HG02938 (cell line): ENCODE results near the gene C12orf75.
"Not testable (repeated sequence)": the region's sequence is repeated elsewhere in the genome, so short reads cannot be mapped to it uniquely, and the experiment has no call there.

Experiments used
- ATAC-seq: cut with Tn5 transposase; IDR thresholded peaks from one replicate; pipeline ENCODE4 v1.9.1; 2021; ENCODE audit warnings: mild to moderate bottlenecking, moderate library complexity; ENCODE audit not compliant: unreplicated experiment

C12orf75 gene

DNA sequence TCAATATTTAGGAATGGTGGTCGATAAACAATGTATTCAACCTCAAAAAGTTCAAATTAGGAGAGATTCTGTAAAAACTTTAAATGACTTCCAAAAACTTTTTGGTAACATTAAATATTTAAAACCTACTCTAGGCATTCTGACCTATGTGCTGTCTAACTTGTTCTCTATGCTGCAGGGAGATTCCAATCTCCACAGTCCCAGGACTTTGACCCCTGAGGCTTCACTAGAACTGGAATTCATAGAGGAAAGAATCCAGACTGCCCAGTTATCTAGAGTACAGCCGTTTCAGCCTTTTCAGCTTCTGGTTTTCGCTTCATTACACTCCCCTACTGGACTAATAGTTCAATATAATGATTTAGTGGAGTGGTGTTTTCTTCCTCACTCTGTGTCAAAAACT, 21.1 kb upstream of the C12orf75 start:
- ATAC-seq, result not testable (repeated sequence)

DNA sequence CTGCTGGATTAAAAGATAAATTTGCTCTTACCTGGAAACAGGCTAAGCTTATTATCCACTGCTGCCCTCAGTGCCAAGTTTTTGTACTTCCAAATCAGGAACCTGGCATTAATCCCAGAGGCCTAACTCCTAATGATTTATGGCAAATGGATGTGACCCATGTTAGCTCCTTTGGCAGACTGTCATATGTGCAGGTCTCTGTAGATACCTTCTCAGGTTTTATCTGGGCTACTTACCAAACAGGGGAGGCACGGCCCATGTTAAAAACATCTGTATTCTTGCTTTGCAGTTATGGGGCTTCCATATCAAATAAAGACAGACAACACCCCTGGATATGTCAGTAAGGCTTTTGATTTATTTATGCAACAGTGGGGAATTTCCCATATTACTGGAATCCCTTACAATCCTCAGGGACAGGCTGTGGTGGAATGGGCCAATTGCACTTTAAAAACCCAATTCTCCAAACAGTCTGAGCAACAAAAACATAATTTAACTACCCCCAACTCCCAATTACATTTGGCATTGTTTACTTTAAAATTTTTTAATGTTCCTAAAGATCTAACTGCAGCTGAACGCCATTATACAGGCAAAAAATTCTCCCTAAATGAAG, 19.9 kb upstream of the C12orf75 start:
- not testable (repeated sequence) for ATAC-seq

DNA sequence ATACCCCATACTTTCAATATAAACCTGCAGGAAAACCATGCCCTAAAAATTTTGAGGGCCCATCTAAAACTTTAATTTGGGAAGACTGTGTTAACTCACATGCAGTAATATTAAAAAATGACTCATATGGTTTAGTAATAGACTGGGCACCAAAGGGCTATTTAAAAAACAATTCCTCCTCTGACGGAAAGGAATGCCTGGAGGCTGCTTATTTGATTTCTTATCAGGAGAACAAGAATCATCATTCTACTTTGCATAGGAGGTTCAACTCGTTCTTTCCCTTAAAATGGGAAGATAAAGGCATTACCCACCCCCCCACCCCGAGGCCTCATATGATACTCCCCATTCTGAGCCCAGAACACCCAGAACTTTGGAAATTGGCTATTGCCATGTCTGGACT, 18.6 kb upstream of the C12orf75 start:
- ATAC-seq, result not testable (repeated sequence)

DNA sequence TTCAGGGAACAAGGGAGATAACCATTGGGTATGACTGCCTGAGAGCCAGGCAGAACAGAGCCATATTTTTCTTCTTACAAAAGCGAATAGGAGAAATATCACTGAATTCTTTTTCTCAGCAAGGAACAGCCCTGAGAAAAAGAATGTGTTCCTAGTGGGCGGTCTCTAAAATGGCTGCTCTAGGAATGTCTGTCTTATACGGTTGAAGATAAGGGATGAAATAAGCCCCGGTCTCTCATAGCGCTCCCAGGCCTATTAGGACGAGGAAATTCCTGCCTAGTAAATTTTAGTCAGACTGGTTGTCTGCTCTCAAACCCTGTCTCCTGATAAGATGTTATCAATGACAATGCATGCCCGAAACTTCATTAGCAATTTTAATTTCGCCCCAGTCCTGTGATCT, 16.7 kb upstream of the C12orf75 start:
- ATAC-seq, result not testable (repeated sequence)

DNA sequence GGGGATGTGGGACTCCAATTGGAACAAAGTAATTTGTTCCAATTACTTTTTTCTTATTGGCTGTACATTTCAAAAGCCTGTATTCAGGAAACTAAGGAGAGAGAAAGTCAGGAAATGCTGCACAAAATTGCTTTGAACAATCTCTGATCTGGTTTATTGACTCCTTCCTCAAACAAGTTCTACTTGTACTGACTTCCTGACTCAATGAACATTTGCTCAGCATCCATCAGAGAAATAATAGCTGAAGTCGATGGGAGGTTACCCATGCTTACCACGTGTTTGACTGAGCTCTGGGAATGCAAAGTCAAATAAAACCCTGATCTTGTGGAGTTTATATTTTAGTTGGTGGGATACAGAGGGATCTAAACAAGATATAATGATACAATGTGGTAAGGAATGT, 15.4 kb upstream of the C12orf75 start:
- no peak for ATAC-seq

DNA sequence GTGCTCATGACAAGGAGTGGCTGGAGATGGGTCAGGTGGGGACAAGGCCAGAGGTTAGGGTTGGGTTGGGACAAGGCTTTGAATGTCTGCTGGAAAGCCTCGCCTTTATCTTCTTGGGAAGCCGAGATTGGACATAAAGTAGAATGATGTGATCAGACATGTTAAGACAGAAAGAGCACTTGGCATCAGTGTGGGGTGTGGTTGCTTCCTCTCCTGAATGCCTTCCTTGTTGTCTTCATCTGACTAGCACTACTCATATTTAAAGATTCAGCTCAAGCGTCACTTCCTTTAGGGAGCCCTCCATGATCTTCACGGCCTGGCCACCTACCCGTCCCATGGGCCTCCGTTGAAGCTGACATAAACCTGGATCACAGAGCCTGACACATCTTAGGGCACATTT, 14.8 kb upstream of the C12orf75 start:
- no peak for ATAC-seq

DNA sequence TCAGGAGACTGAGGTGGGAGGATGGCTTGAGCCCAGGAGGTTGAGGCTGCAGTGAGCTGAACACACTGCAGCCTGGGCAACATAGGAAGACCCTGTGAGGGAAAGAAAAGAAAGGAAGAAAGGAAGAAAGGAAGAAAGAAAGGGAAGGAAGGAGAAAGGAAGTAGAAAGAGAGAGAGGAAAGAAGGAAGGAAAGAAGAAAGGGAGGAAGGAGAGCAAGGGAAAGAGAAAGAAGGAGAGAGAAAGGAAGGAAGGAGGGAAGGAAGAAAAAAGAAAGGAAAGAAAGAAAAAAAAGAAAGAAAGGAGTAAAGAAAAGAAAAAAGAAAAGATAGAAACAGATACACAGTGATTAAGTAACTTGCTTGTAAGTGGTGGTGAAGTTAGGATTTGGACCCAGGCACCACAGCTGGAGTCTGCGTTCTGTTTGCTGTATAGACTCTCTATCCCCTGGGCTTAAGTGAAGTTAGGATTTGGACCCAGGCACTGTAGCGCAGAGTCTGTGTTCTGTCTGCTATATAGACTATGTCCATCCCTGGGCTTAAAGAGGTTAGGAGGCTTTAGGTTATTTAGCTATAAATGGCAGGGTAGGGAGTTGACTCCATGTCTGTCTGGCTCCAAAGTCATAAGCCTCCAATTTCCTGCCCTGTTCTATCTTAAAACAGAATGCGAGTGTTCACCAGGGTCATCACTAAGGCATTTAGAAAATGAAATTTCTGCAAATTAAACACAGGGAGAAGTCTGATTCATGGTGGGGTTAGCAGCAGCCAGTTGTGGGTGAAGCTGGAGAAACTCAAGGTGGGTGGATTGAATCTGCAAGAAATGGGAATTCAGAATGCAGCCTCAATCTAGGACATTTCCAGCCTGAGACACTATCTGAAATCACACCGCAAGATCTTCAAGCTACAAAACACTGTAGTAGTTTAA, 13.3 kb upstream of the C12orf75 start:
- no peak for ATAC-seq

DNA sequence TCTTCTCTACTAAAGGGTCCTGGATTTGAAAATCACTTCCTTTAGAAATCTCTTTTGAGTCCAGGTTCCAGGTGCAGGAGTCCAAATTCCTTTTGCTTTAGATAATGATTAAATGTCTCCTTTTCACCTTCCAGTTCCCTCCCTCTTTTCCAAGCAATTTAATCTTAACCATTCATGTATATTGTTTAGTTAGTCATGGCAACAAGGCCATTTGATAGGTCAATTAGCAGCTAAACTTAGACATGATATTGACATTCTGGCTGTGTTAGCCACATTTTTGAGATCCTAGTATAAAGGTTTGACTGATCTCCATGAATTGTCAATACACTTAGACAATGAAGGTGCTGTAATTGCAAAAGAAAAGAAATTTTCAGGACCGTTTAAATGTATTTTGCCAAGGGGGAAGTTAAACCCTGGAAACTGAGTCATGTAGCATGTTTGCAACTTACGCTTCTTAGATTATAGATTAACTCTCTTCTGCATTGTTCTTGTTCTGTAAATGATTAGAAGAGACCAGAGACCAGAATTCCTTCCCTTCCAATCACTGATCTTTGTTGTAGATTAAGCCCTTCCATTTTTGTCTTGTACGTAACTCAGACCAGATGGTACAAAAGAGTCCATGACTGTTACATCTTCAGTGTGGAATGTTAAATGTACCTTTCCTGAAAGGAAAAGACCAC, 12.4 kb upstream of the C12orf75 start:
- ATAC-seq, result no peak

DNA sequence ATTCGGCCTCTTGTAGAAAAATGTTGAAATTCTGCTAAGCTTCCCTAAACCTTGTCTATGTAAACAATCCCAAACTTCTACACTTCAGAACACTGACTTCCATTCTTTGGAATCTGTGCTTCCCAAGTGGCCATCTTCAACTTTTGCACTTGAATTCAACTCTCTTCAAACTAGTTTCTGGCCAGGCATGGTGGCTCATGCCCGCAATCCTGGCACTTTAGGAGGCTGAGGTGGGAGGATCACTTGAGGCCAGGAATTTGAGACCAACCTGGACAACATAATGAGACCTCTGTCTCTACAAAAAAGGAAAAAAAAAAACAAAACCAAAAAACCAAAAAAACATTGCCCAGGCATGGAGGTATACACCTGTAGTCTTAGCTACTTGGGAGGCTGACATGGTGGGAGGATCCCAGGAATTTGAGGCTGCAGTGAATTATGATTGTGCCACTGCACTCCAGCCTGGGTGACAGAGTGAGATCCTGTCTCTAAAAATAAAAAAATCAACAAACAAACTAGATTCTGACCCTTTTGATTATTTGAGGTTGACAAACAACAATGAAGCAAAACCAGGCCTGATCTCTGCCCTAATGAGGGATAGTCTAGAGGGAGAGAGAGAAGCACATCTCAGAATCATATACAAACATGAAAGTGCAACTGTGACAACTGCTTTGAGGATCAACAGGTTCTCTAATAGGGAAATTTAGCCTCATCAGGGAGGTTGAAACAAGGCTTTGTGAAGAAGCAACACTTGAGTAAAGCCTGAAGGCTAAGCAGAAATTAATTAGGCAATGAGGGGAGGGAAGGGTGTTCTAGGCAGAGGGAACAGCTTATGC, 11.6 kb upstream of the C12orf75 start:
- ATAC-seq, result no peak

DNA sequence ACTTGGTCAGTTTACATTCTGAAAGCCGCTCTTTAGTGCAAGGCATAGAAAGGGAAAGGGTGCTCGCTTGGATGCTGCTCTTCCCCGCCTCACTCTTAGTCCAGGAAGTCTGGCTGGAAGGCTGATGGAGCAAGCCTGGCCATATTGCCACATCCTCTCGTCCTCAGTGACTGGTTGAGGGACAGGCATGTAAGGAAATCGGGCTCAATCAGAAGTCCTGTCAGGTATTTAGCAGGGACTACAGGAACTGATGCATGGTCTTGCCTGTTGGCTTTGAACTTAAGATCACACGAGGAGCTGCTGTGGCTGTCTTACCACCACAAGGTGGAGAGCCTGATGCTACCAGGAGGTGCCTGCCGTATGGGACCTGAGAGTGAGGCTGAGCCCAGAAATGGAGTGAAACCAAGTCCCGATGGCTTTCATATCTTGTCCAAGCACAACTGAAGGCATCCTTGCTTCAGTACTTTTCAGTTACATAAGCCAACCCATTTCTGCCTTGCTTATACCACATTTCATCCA, 10.7 kb upstream of the C12orf75 start:
- no peak for ATAC-seq

DNA sequence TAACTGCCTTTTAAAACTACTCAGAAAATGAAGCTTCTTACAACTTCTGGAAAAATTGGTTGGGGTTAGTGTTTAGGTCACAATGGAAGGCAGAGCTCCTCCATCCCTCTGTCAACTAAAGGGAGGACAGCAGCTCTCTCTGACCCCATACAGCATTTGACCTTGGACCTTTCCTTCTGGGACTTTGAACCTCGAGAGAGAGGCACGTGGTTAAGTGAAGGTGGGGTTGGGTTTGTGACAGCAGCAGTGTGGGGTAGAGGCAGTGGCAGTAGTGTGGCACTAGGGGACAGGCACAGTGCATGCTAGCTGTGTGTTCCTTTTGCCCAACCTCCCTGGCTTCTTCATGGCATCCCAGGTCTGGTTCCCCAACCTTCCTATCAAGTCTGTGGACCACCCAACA, 9.4 kb upstream of the C12orf75 start:
- no peak for ATAC-seq

DNA sequence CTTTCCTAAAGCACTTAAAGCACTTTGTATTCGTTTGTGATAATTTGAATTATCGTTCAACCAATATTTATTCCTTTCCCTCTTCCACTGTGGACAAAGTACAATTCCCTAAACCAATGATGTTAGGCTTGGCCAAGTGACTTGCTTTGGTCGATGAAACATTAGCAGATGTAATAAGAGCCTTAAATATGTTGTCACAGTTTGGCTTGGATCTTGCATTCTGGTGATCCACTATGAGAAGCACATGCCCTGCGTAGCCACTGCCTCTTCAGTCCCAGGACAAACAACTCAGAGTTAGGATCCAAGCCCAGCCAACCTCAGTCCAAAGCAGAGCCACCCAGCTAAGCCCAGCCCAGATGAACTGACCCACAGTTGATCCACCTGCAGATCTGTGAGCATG, 8.4 kb upstream of the C12orf75 start:
- no peak for ATAC-seq

DNA sequence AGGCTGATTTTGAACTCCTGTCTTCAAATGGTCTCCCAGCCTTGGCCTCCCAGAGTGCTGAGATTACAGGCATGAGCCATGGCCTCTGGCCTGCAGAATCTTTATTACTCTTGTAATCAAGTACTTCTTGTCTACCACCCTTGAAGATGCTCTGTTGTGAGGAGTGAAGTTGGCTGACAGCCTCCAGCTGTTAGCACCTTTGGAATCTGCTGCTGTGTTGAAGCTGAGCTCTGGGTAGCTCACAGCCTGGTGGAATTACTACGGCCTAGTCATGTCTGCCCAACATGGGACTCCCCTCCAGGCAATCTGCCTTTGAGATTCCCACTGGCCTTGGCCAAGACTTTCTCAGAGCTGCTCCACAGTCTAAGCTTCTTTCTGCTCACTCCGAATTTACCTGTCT, 5.8 kb upstream of the C12orf75 start:
- ATAC-seq, result no peak

DNA sequence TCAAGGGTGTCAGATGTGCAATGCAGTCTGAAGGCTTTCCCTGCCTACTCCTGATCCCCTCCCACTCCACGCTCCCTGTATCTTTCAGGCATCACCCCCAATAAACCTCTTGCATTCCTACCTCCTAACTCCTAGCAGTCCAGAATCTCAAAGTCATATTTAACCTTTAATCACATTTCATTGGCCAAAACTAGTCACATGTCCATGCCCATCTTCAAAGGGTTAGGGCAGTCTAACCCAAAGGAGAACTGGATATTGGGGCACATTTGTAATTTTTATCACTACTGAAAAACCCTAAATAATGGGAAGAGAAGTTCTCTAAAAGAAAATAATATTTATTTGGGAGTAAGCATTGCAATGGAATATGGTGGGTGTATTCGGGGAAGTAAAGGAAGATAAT, 5.4 kb upstream of the C12orf75 start:
- no peak for ATAC-seq

DNA sequence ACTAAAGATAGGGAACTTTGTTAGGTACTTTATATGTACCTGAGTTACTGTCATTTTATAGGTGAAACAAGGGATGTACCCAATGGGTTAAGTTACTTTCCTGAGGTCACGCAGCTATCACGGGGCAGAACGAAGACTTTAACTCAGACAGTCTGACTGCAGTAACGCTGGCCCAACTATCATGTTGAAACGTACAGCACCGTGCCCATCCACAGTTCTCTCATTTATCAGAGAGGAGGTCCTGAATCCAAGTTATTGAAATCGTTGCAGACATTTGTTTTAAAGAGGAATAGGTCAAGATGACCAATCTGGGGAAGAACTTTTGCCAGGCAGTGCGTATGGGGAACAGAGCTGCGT, 587 bp upstream of the C12orf75 start:
- peak; percentile 2 for ATAC-seq

DNA sequence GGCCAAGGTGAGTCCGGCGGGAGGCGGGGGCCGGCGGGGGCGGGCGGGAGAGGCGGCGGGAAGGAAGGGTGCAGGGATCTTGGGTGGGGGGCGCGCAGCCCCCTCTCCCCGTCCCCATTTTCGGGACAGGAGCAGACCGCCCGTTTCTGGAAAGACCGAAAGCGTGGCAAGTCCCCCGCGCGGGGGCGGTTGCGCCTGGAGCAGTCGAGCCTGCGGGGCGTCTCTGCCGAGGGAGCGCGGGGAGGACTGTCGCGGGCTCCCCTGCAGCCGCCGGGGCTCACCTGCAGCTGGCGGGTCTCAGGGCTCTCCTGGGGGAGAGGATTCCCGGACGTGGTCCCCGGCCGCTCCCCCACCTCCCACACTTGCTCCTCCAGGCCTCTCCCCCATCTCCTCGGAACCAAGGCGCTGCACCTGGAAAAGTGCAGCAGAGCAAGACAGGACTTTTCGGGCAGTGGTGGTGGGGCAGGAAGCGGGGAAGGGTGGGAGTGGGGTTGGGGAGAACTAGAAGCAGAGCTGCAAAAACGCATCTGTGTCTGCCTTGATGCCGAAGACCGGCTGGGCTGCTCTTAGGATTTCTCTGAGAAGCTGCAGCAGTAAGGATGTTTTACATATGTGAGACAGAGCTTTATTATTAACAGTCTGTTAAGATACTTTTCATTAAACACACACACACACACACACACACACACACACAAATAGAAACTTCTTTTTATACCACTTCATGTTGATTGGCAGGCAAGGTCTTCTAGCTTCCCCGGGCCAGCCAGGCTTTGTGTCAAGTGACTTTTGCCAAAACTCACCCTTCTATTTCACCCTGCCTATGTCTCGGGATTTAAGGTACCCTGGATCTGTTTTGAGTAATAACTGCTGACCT, 677 bp downstream of the C12orf75 start:
- ATAC-seq, result no peak

DNA sequence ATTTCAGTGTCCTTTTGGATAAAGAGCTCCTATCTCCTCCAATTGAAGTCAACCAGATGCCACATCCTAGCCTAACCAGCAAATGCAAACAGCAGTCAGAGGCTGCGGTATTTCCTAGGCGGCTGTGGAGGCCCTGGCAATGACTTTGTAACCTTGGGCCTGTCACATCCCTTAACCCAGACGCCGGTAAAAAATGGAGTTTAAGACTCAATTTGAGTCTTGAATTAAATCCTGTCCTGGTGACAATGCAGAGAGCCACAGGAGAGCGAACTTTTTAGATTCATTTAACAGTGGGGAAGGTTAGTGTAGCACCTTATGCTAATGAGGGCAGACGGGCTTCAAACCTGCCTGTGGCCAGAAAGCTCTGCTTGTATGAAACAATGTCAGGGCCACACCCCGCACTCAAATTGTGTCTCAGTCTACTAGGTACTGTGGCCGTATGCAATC, 1.3 kb downstream of the C12orf75 start:
- no peak for ATAC-seq

DNA sequence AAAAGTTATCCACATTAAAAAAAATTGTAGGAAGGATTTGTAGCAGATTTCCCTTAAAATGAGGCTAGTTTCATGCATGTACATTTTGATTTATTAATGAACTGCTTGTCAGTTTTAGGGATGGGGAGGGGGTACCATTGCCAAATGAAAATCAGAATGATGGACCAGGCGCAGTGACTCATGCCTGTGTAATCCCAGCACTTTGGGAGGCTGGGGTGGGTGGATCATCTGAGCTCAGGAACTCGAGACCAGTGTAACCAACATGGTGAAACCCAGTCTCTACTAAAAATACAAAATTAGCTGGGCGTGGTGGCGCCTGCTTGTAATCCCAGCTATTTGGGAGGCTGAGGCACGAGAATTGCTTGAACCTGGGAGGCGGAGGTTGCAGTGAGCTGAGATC, 1.8 kb downstream of the C12orf75 start:
- not testable (repeated sequence) for ATAC-seq

DNA sequence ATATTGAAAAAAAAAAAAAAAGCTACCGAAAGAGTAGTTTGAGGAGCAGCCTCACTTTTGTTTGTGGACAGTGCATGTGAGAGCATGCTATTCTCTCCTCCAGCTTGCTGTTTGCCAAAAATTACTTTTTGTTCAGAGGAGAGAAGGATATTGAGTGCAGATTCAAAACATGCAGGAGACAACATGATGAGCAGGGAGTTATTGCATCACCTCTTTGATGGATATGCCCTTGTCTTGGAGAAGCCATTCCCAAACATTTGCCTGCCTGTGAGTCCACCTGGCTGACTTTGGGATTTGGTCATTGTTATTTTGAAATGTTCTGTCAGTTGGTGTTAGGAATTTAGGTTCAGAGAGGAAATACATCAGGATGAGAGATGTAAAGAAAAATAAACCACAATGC, 2.4 kb downstream of the C12orf75 start:
- ATAC-seq, result no peak

DNA sequence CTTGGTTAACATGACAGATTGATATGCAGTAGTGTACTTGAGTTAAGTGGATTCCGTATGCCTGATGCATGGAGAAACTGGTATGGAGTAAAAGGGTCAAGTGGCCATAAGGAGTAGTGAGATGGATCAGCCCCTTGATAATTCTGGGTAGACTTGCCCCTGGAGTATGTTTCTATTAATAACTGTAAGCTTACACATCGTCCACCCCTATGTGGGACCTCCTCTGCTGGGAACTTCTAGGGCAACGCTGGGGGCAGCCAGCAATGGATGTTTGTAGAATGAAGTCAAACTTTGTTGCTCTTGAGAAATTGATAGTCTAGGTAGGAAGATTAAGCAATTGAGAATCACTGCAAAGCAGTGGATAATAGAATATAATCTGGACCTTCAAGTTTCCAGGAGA, 3.5 kb downstream of the C12orf75 start:
- no peak for ATAC-seq
